HepG2 (cell line): ENCODE results near the gene SIK3. TPM values are rescaled to one million over a fixed set of nuclear protein-coding genes. Genes with fewer than 3 reads are reported as not detected.
A peak's percentile ranks its signal among the peaks of the same experiment; 100 is the strongest.
"Not testable (repeated sequence)": the region's sequence is repeated elsewhere in the genome, so short reads cannot be mapped to it uniquely, and the experiment has no call there.

ENCODE experiments used
- ATAC-seq: fragments of 200-7000 bp; cut with Tn5 transposase; 3 replicates; pipeline ENCODE4 v1.9.1; 2020; ENCODE audit warnings: mild to moderate bottlenecking, moderate library complexity
- BruUV-seq: library from RNA; stranded (reverse); fragments of 400-500 nt; replicated peaks from 2 replicates; lab custom pipeline; 2021; lab: Mats Ljungman, UMichigan
- CTCF ChIA-PET: fragments of 300-600 bp; formaldehyde crosslinking; extraction: SDS; loops from one replicate; lab custom pipeline; 2021; ENCODE audit warnings: low total read pairs, inconsistent platforms, low intra/inter-chr PET ratio; lab: Yijun Ruan, JAX
- POLR2A ChIA-PET: fragments of 350-600 bp; sonication (Branson Sonifier 250); formaldehyde crosslinking; loops from one replicate; lab custom pipeline; 2020; ENCODE audit warnings: antibody characterized with exemption, inconsistent platforms; lab: Yijun Ruan, JAX
- DNase-seq: peaks from one replicate; pipeline ENCODE4 v3.0.0-alpha.2; 2015; ENCODE audit warnings: low spot score
- FAIRE-seq: peaks from 3 replicates; lab custom pipeline; 2011; peaks lifted over from hg19 to GRCh38; lab: Jason Lieb, UNC
- H2AFZ ChIP-seq: one replicate; pipeline ENCODE4 v1.6.1; 2011; ENCODE audit warnings: low read length, inconsistent platforms
- H3K27ac ChIP-seq: fragments of 300-600 bp; 3 replicates; pipeline ENCODE4 v1.8.0; 2011; ENCODE audit warnings: mixed run types, mild to moderate bottlenecking, mixed read lengths, low read length, inconsistent platforms; ENCODE audit not compliant: insufficient read depth; ENCODE audit errors: extremely low read length
- H3K27me3 ChIP-seq, 2 experiments: fragments of 200-600 bp in 1 of 2; 2 replicates in 1 of 2; 3 replicates in 1 of 2; pipeline versions ENCODE4 v1.6.0 to v1.8.0; 2011; ENCODE audit warnings: low read length in 2 of 2, mild to moderate bottlenecking in 2 of 2, moderate library complexity in 2 of 2, inconsistent platforms in 1 of 2; ENCODE audit not compliant: insufficient read depth in 2 of 2, control insufficient read depth in 1 of 2
- H3K36me3 ChIP-seq, 2 experiments: fragments of 200-600 bp in 1 of 2; replicated peaks in 1 of 2; 2 replicates in 1 of 2; 3 replicates in 1 of 2; pipeline versions ENCODE4 v1.5.1 to v1.8.0; 2011; ENCODE audit warnings: low read length in 2 of 2, inconsistent platforms in 1 of 2; ENCODE audit not compliant: insufficient read depth in 2 of 2, control insufficient read depth in 1 of 2
- H3K4me1 ChIP-seq: 2 replicates; pipeline ENCODE4 v1.5.1; 2012; ENCODE audit warnings: low read length, inconsistent platforms; ENCODE audit not compliant: insufficient read depth
- H3K4me2 ChIP-seq: 2 replicates; pipeline ENCODE4 v1.6.0; 2011; ENCODE audit warnings: low read depth, low read length, inconsistent platforms
- H3K4me3 ChIP-seq, 3 experiments: fragments of 200-600 bp in 1 of 3; sonication (generic), shearing (Covaris generic) in 1 of 3; replicated peaks in 1 of 3; 2 replicates each; pipeline ENCODE4 v1.5.1; 2011 to 2016; ENCODE audit warnings: low read length in 3 of 3, inconsistent platforms in 2 of 3, low read depth in 2 of 3, mild to moderate bottlenecking in 2 of 3, control low read depth in 1 of 3, mixed read lengths in 1 of 3; ENCODE audit not compliant: insufficient read depth in 1 of 3
- H3K79me2 ChIP-seq: one replicate; pipeline ENCODE4 v1.6.1; 2011; ENCODE audit warnings: low read length, inconsistent platforms; ENCODE audit not compliant: insufficient read depth
- H3K9ac ChIP-seq: 2 replicates; pipeline ENCODE4 v1.6.0; 2011; ENCODE audit warnings: mild to moderate bottlenecking, low read depth, low read length, inconsistent platforms; ENCODE audit not compliant: insufficient read depth
- H3K9me3 ChIP-seq: 2 replicates; pipeline ENCODE4 v1.5.1; 2012; ENCODE audit warnings: mild to moderate bottlenecking, low read length
- H4K20me1 ChIP-seq: 2 replicates; pipeline ENCODE4 v1.6.0; 2011; ENCODE audit warnings: inconsistent platforms, mild to moderate bottlenecking, low read length, moderate library complexity; ENCODE audit not compliant: insufficient read depth
- AGO1 ChIP-seq: fragments of 200-400 bp; formaldehyde crosslinking; IDR thresholded peaks from 2 replicates; pipeline ENCODE4 v1.6.1; 2017; ENCODE audit warnings: mild to moderate bottlenecking, low read depth, low read length, moderate library complexity; ENCODE audit not compliant: poor library complexity, severe bottlenecking
- AGO2 ChIP-seq: fragments of 200-400 bp; formaldehyde crosslinking; optimal IDR thresholded peaks from 2 replicates; pipeline ENCODE3; 2017; ENCODE audit warnings: mild to moderate bottlenecking, low read depth, low read length, moderate library complexity
- FIP1L1 ChIP-seq: fragments of 200-400 bp; formaldehyde crosslinking; IDR thresholded peaks from 2 replicates; pipeline ENCODE4 v1.6.1; 2018; ENCODE audit warnings: low read depth, mild to moderate bottlenecking, low read length, moderate library complexity, borderline replicate concordance; ENCODE audit not compliant: insufficient read depth
- HNRNPL ChIP-seq: fragments of 200-400 bp; formaldehyde crosslinking; IDR thresholded peaks from 2 replicates; pipeline ENCODE4 v1.6.1; 2017; ENCODE audit warnings: mild to moderate bottlenecking, low read depth, low read length
- HOXA3 ChIP-seq: sonication (generic); formaldehyde crosslinking; IDR thresholded peaks from 2 replicates; pipeline ENCODE4 v1.5.0; 2020; ENCODE audit warnings: missing genetic modification reagents
- IRX3 ChIP-seq: sonication (generic); formaldehyde crosslinking; IDR thresholded peaks from 2 replicates; pipeline ENCODE4 v1.8.1; 2023; ENCODE audit warnings: mild to moderate bottlenecking, low read depth, missing genetic modification reagents, borderline replicate concordance
- NCOA5 ChIP-seq: sonication (generic); formaldehyde crosslinking; IDR thresholded peaks from 2 replicates; pipeline ENCODE4 v1.4.0; 2020; ENCODE audit warnings: missing genetic modification reagents
- PAF1 ChIP-seq: IDR thresholded peaks from 2 replicates; pipeline ENCODE4 v1.6.1; 2016; ENCODE audit warnings: missing genetic modification reagents, missing compliant biosample characterization
- POLR2AphosphoS5 ChIP-seq: IDR thresholded peaks from 2 replicates; pipeline ENCODE4 v1.6.1; 2012; ENCODE audit warnings: low read depth, low read length
- POLR2G ChIP-seq: fragments of 200-400 bp; formaldehyde crosslinking; IDR thresholded peaks from 2 replicates; pipeline ENCODE4 v1.6.1; 2018; ENCODE audit warnings: mild to moderate bottlenecking, low read depth, low read length, moderate library complexity
- RBFOX2 ChIP-seq: fragments of 200-400 bp; formaldehyde crosslinking; IDR thresholded peaks from 2 replicates; pipeline ENCODE4 v1.6.1; 2017; ENCODE audit warnings: low read depth, mild to moderate bottlenecking, low read length
- SSRP1 ChIP-seq: IDR thresholded peaks from 2 replicates; pipeline ENCODE4 v1.6.1; 2016; ENCODE audit warnings: control low read depth
- TFDP1 ChIP-seq: IDR thresholded peaks from 2 replicates; pipeline ENCODE4 v1.6.1; 2016; ENCODE audit warnings: missing compliant biosample characterization, missing genetic modification reagents, borderline replicate concordance
- ZC3H4 ChIP-seq: sonication (generic); formaldehyde crosslinking; IDR thresholded peaks from 2 replicates; pipeline ENCODE4 v1.4.0; 2020; ENCODE audit warnings: missing genetic modification reagents, borderline replicate concordance
- ZNF205 ChIP-seq: IDR thresholded peaks from 2 replicates; pipeline ENCODE4 v1.6.1; 2018; ENCODE audit warnings: missing biosample characterization, missing genetic modification reagents
- ZNF234 ChIP-seq: sonication (generic); formaldehyde crosslinking; conservative IDR thresholded peaks from 2 replicates; pipeline ENCODE4 v1.5.1; 2020; ENCODE audit warnings: mild to moderate bottlenecking, missing genetic modification reagents
- ZNF703 ChIP-seq: sonication (generic); formaldehyde crosslinking; IDR thresholded peaks from 2 replicates; pipeline ENCODE4 v1.5.1; 2020; ENCODE audit warnings: missing genetic modification reagents, mild to moderate bottlenecking, moderate library complexity, borderline replicate concordance
- WGBS: methylation state at CpG from one replicate; pipeline ENCODE4 v1.1.6; 2017; ENCODE audit warnings: low lambda C conversion rate; 5-methylcytosine and 5-hydroxymethylcytosine counted together
- in situ Hi-C: cut with HindIII; loops from 2 replicates; pipeline ENCODE4 v1.10.0; 2017; ENCODE audit warnings: low pct_unique_long_range_greater_than_20kb; ENCODE audit not compliant: extremely low pct_ligation_motif_present
- intact Hi-C: fragments of 100-400 bp; cut with micrococcal nuclease; formaldehyde crosslinking; loops from one replicate; pipeline ENCODE4 v1.10.0; 2022; ENCODE audit not compliant: unreplicated experiment
- polyA plus RNA-seq, 8 experiments: library from polyadenylated mRNA; depleted of rRNA in 3 of 8; stranded (reverse) in 7 of 8; unstranded in 1 of 8; fragments of >200 nt; fragmentation: Illumina TruSeq in 4 of 8; extraction: Trizol in 4 of 8; gene quantifications; 2 replicates each; pipeline versions ENCODE4 v1.2.1 to v1.2.3, GENCODE V29; 2011 to 2016; ENCODE audit warnings: low read depth in 4 of 8, missing spikeins in 1 of 8, mixed read lengths in 1 of 8; ENCODE audit not compliant: insufficient read depth in 1 of 8
- total RNA-seq, 5 experiments: library from RNA; depleted of rRNA; stranded (reverse); fragments of >200 nt; fragmentation: Illumina TruSeq; extraction: Trizol; gene quantifications; 2 replicates each; pipeline ENCODE4 v1.2.3, GENCODE V29; 2016; ENCODE audit warnings: low read depth in 1 of 5
- TF ChIP-seq, protein P1 (sequence below): sonication (generic); formaldehyde crosslinking; IDR thresholded peaks from 2 replicates; pipeline ENCODE4 v1.8.1; 2022; ENCODE audit warnings: low read depth, mild to moderate bottlenecking, missing genetic modification reagents

The SIK3 gene
- total and polyA plus RNA-seq, 2 of the 13 experiments (the other 11 are each of a cell fraction or from before 2014, with no cell fraction given): 5.7 to 9.8 TPM

DNA sequence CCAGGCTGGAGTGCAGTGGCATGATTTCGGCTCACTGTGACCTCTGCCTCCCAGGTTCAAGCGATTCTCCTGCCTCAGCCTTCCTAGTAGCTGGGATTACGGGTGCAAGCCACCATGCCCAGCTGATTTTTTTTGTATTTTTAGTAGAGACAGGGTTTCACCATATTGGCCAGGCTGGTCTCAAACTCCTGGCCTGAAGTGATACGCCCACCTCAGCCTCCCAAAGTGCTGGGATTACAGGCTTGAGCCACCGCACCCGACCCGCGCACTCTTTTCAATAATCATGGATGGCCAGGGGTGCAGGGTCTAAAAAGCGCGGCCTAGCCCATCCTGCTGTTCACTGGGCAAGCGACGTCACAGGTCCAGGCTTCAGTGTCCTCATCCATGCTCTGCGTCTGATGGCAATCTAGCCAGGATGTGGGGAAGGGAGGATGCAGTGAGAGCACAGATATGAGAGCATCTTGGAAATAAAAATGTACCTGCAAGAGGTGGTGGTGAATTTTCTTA lies 263.6 kb downstream of the SIK3 start:
- intact Hi-C loops, ATAC-seq: not testable (repeated sequence)
- TF ChIP-seq TFDP1 (CRISPR knock-in tag): 0 out of 2 replicates have a peak, but pooled peaks have one; percentile 22
- 0 out of 2 replicates have a peak, but pooled peaks have one; percentile 10 for TF ChIP-seq NCOA5 (CRISPR knock-in tag)
- peak; percentile 14; the same call in 1 of the 2 replicates for TF ChIP-seq ZNF703 (CRISPR knock-in tag)
- TF ChIP-seq ZNF234 (CRISPR knock-in tag): 0 out of 2 replicates have a peak, but pooled peaks have one; percentile 69
- TF ChIP-seq PAF1 (CRISPR knock-in tag): peak; percentile 94; the same call in 1 of the 2 replicates
- peak; percentile 9; the same call in 1 of the 2 replicates for TF ChIP-seq ZNF205 (CRISPR knock-in tag)
- 0 out of 2 replicates have a peak, but pooled peaks have one; percentile 4 for TF ChIP-seq HOXA3 (CRISPR knock-in tag)
- peak; percentile 95 for TF ChIP-seq AGO1
- TF ChIP-seq POLR2AphosphoS5: peak; percentile 67
- peak; percentile 57; the same call in 1 of the 2 replicates for TF ChIP-seq POLR2G
- TF ChIP-seq FIP1L1: 0 out of 2 replicates have a peak, but pooled peaks have one; percentile 10
- peak; percentile 4; the same call in 1 of the 2 replicates for TF ChIP-seq HNRNPL
- peak; percentile 89; the same call in 1 of the 2 replicates for TF ChIP-seq ZC3H4 (CRISPR knock-in tag)
- TF ChIP-seq SSRP1 (CRISPR knock-in tag): peak; percentile 87
- peak; percentile 94 for TF ChIP-seq AGO2
- TF ChIP-seq RBFOX2: peak; percentile 2; the same call in 1 of the 2 replicates
- peak; percentile 21; the same call in 1 of the 2 replicates for TF ChIP-seq IRX3
- TF ChIP-seq, protein P1, sequence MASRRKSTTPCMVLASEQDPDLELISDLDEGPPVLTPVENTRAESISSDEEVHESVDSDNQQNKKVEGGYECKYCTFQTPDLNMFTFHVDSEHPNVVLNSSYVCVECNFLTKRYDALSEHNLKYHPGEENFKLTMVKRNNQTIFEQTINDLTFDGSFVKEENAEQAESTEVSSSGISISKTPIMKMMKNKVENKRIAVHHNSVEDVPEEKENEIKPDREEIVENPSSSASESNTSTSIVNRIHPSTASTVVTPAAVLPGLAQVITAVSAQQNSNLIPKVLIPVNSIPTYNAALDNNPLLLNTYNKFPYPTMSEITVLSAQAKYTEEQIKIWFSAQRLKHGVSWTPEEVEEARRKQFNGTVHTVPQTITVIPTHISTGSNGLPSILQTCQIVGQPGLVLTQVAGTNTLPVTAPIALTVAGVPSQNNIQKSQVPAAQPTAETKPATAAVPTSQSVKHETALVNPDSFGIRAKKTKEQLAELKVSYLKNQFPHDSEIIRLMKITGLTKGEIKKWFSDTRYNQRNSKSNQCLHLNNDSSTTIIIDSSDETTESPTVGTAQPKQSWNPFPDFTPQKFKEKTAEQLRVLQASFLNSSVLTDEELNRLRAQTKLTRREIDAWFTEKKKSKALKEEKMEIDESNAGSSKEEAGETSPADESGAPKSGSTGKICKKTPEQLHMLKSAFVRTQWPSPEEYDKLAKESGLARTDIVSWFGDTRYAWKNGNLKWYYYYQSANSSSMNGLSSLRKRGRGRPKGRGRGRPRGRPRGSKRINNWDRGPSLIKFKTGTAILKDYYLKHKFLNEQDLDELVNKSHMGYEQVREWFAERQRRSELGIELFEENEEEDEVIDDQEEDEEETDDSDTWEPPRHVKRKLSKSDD (CRISPR knock-in tag): peak; percentile 88

More for the DNA sequence above, 263.6 kb downstream of the SIK3 start:
- ChIA-PET CTCF (interaction anchor here (2.2 kb wide), 1 partner anchor 43 kb away, joined by 23 read pairs; the partner anchor contains the start of gene APOA5), POLR2A (interaction anchor here (0.7 to 18.4 kb wide), 11 partner anchors 8 to 310 kb away, joined by 3 to 1365 read pairs (median 35); partner anchors contain the start of genes APOA4, APOA5, APOC3 and BUD13)
- not testable (repeated sequence) for H3K9me3 ChIP-seq, H2AFZ ChIP-seq, H4K20me1 ChIP-seq, H3K27me3 ChIP-seq, DNase-seq, FAIRE-seq, BruUV-seq, H3K36me3 ChIP-seq
- H3K4me2 ChIP-seq: peak overlapping the region; percentile 92
- H3K4me3 ChIP-seq: peak overlapping the region in 2 of 3 experiments; percentile 92 to 95; a peak in 3 of 6 replicates
- in situ Hi-C loops: loop anchor here (5.0 kb wide), 1 partner anchor 42 kb away; the partner anchor contains the start of gene APOA5
- WGBS: 52% methylated on average over 13 of the region's 13 CpGs
- peak overlapping the region; percentile 27; the same call in 1 of the 2 replicates for H3K9ac ChIP-seq
- peak overlapping the region; percentile 99 for H3K27ac ChIP-seq
- H3K4me1 ChIP-seq: peaks cover 87% of the 10 kb centered on the region
- H3K79me2 ChIP-seq: peaks cover 52% of the 10 kb centered on the region
